Lung microvascular endothelial cell (primary cell): ENCODE measurements around the gene SYNM. TPM values are rescaled to one million over a fixed set of nuclear protein-coding genes. Genes with fewer than 3 reads are reported as not detected.

Experiments
- DNase-seq, 2 donors: peaks; one replicate each; pipeline versions ENCODE4 v3.0.0 to v3.0.0-alpha.2; 2010; ENCODE audit warnings: low read depth in 2 of 2
- total RNA-seq: library from RNA; depleted of rRNA; stranded (reverse); fragments of >200 nt; gene quantifications from 2 replicates; pipeline ENCODE4 v1.2.1, GENCODE V29; 2014

The SYNM gene
- total RNA-seq, 1 donor from 2014 or later = 62.7 TPM

GRCh38 chr15:99121691-99122410 is 17.0 kb downstream of the SYNM start:
- DNase-seq = peak in 1 of 2 donors; percentile 67

GRCh38 chr15:99122831-99123712 is 18.2 kb downstream of the SYNM start:
- peak; percentile 54 to 83 for DNase-seq

- DNase-seq = peak; percentile 90 to 93
Observed at GRCh38 chr15:99123713-99124451, 19.0 kb downstream of the SYNM start.

- DNase-seq = no peak
Observed at GRCh38 chr15:99124641-99125040, 19.8 kb downstream of the SYNM start.

GRCh38 chr15:99125061-99125891 is 20.4 kb downstream of the SYNM start:
- peak in 1 of 2 donors; percentile 73 for DNase-seq

- DNase-seq = no peak
Observed at GRCh38 chr15:99126131-99126588, 21.3 kb downstream of the SYNM start.

GRCh38 chr15:99126930-99127329 is 22.1 kb downstream of the SYNM start:
- no peak for DNase-seq

GRCh38 chr15:99127773-99128172 is 22.9 kb downstream of the SYNM start:
- DNase-seq = no peak

- no peak for DNase-seq
Observed at GRCh38 chr15:99128411-99128810, 23.5 kb downstream of the SYNM start.

- no peak for DNase-seq
Observed at GRCh38 chr15:99129644-99130043, 24.8 kb downstream of the SYNM start.

GRCh38 chr15:99130314-99130713 is 25.4 kb downstream of the SYNM start:
- peak; percentile 61 to 79 for DNase-seq

- no peak for DNase-seq
Observed at GRCh38 chr15:99130765-99131440, 26.0 kb downstream of the SYNM start.

- no peak for DNase-seq
Observed at GRCh38 chr15:99131441-99132023, 26.7 kb downstream of the SYNM start.

GRCh38 chr15:99132122-99132521 is 27.2 kb downstream of the SYNM start:
- DNase-seq = no peak

- DNase-seq = no peak
Observed at GRCh38 chr15:99132634-99133287, 27.9 kb downstream of the SYNM start.

- no peak for DNase-seq
Observed at GRCh38 chr15:99134317-99134821, 29.5 kb downstream of the SYNM start.

- DNase-seq = peak in 1 of 2 donors; percentile 45
Observed at GRCh38 chr15:99135194-99135593, 30.3 kb downstream of the SYNM start.

GRCh38 chr15:99137111-99137546 is 32.2 kb downstream of the SYNM start:
- no peak for DNase-seq

GRCh38 chr15:99137877-99138276 is 33.0 kb downstream of the SYNM start:
- no peak for DNase-seq
